Measurements from ENCODE around the gene TPPP2. TPM values are rescaled to one million over a fixed set of nuclear protein-coding genes. Genes with fewer than 3 reads are reported as not detected.

TPPP2 gene
- total and polyA plus RNA-seq, 2 experiments from 2014 or later, result not detected

- Histone ChIP-seq H3K9me2 (ENCODE audit: insufficient read depth) (no peaks in the 10 kb centered on the region), H3K27ac (ENCODE audit: low read depth) (no peak overlapping the region), H4K20me1 (replicated peaks; ENCODE audit: insufficient read depth) (no peaks in the 10 kb centered on the region), H3K36me3 (ENCODE audit: insufficient read depth) (no peaks in the 10 kb centered on the region), H3K4me2 (peak overlapping the region; percentile 44), H3K79me2 (replicated peaks; ENCODE audit: insufficient read depth) (no peaks in the 10 kb centered on the region), H2AFZ (peak overlapping the region; percentile 33; the same call in 1 of the 2 replicates), H3K4me3 (peak overlapping the region; percentile 12; the same call in 1 of the 2 replicates), H3K27me3 (ENCODE audit: insufficient read depth) (no peaks in the 10 kb centered on the region), H3K4me1 (ENCODE audit: insufficient read depth) (peaks cover 10% of the 10 kb centered on the region), H3F3A (replicated peaks; ENCODE audit: low read depth) (no peaks in the 10 kb centered on the region)
- ATAC-seq, result peak; percentile 95
- H3K4me3 Mint-ChIP-seq, result 0 out of 3 replicates have a peak overlapping the region, but pooled peaks have one; percentile 33
- H3K4me1 Mint-ChIP-seq, result peaks cover 26% of the 10 kb centered on the region
- no peak for TF ChIP-seq EZH2phosphoT487 (IDR thresholded peaks at IDR 0.05; ENCODE audit: unreplicated experiment)
- TF ChIP-seq STAT1 (IDR thresholded peaks at IDR 0.05; ENCODE audit: unreplicated experiment), result no peak
- TF ChIP-seq NANOG (IDR thresholded peaks at IDR 0.05; ENCODE audit: borderline replicate concordance), result no peak
- no peak for TF ChIP-seq ETS1 (IDR thresholded peaks at IDR 0.05)
- no peak for TF ChIP-seq EZH2 (IDR thresholded peaks at IDR 0.05; ENCODE audit: low read depth, unreplicated experiment)
- no peak for TF ChIP-seq ZNF114 (CRISPR knock-in tag; IDR thresholded peaks at IDR 0.05)
- no peak for TF ChIP-seq CREB1 (CRISPR knock-in tag; IDR thresholded peaks at IDR 0.05; ENCODE audit: low read depth)
- TF ChIP-seq POLR2AphosphoS5 (IDR thresholded peaks at IDR 0.05; ENCODE audit: low read depth), result no peak
- TF ChIP-seq CTCF (conservative IDR thresholded peaks at IDR 0.05; ENCODE audit: low read depth in 2 of 2), result peak in 1 of 2 experiments; percentile 20; a peak in 2 of 4 replicates
- TF ChIP-seq REST (IDR thresholded peaks at IDR 0.05; ENCODE audit: unreplicated experiment), result no peak
- TF ChIP-seq ZNF462 (CRISPR knock-in tag; IDR thresholded peaks at IDR 0.05), result 0 out of 2 replicates have a peak, but pooled peaks have one; percentile 3
- no peaks in the 10 kb centered on the region; the same call in 2 of the 3 replicates for H3K36me3 Mint-ChIP-seq (ENCODE audit: low read depth)
- peak overlapping the region; percentile 33; the same call in 1 of the 2 replicates for H3K27ac Mint-ChIP-seq
- DNase-seq (ENCODE audit: low spot score), result peak; percentile 80
- H3K27me3 Mint-ChIP-seq (ENCODE audit: insufficient read depth, low read depth, poor library complexity), result peaks cover 16% of the 10 kb centered on the region
- H3K9me3 Mint-ChIP-seq, result no peaks in the 10 kb centered on the region; the same call in 2 of the 3 replicates
Observed at GRCh38 chr14:21038441-21039422, 8.7 kb downstream of the TPPP2 start.
